Activated CD4-positive, alpha-beta T cell treated with anti-CD3 and anti-CD28 coated beads for 1 hour (primary cell): ENCODE results near the gene PRR30.

Experiments used
- DNase-seq: peaks from one replicate; pipeline ENCODE4 v3.0.0-alpha.2; 2020

PRR30 gene

DNA sequence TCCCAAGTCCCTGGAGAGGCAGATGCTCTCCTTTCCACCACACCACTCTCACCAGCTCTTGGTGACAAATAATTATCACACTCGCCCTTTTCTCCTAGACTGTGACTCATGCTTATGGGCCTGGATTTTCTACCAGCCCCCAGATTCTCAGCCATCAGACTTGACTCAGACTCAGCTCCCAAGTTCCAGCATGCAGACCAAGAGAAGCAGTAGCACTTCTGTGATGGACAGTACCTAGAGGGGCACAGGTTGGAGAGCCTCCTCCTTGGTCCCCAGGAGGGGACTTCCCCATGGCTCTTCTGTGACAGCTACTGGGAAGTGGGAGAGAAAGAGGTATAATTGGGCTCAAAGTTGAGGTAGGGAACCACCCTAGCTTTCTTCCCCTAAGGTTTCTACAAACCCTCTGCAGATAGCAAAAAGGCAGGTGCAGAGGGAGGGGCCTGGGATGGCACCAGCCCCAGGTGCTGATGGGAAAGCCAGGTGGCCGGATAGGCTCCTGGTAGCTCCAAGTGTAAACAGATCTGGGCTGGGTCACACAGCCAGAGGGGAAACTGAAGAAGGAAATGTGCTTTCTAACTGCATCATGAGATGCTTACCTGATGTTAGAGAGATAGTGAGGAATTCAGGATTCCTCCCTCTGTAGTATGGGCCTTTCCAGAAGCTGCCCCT, 13.7 kb upstream of the PRR30 start:
- DNase-seq: no peak

GRCh38 chr2:27152102-27152795, 13.0 kb upstream of the PRR30 start:
- DNase-seq: no peak

GRCh38 chr2:27150639-27151230, 11.5 kb upstream of the PRR30 start:
- no peak for DNase-seq

DNA sequence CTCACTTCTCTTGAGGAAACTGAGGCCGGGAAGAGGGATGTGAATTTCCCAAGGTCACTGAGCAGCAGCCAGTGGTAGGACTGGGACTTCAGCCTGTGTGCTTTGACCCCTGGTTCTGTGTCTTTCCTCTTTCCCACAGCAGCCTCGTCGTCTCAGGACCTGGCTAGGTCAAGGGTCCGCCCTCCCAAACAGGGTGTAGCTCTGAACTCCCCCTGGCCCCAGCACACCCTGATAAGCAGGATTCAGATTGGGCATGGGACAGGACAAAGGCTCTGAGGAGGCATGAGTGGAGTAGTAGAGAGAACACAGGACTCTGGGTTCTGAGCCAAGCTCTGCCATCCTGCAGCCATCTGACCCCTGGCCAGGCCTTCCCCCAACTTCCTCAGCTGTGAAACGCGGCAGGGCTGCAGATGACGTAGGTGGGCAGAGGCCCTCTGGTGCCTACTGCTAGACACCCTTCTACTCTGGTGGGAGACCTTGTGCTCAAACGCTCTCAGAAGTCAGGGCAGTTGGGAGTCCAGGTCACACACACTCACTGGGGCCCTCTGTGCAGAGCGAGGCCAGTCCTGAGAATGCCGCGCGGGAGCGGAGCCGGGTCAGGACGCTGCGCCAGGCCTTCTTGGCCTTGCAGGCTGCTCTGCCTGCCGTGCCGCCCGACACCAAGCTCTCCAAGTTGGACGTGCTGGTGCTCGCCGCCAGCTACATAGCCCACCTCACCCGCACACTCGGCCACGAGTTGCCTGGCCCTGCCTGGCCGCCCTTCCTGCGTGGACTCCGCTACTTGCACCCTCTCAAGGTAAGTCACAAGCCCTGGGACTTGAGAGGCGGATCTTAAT, 10.6 kb upstream of the PRR30 start:
- no peak for DNase-seq

DNA sequence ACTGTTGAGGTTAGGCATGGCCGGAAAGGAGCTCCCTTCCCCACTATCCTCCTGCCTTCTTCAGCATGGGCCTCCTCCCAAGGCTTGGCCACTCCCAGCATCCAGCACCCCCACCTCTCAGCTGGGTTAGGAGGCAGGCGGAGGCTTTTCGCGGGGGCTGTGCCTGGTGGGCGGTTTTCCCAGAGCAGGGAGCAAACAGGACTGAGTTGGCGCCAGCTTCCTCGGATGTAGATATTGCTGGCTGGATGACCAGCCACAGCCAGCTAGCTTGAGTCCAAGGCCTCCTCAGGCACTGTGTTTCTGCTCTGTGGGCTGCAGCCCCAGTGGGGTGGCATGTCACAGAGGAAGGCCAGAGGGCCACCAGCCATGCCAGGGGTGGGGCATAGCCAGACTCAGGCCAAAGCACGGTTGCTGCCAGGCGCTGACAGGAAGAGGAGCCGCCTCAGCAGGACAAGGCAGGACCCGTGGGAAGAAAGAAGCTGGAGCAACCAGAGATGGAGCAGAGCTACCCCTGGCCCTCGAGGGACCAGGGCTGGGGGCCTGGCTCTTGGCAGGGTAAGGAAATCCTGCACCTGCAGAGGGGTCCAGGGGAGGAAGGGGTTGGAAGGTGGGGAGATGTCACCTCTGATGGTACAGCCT, 9.7 kb upstream of the PRR30 start, which contains the start of gene TCF23:
TCF23 (plus strand) TSS at position 204 of the 639 bp plus-strand sequence; CDS start at position 334, 130 bp downstream.
- no peak for DNase-seq

DNA sequence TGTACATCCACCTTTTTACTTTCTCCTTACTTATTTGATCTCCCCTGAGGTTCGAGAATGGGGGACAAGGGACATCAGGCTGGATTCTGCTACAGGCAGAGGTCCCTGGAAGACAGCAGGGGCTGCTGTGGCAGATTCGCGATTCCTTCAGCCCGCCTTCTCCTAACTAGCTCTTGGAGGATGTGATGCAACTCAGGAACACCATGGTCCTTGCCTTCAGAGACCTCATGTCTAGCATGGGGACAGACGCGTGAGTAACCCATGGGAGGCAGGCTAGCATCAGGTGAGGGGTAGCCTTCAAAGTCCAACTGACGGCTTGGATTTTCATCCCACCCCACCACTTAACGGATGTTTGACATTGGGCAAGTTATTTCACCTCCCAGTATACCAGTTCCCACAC, 8.7 kb upstream of the PRR30 start:
- no peak for DNase-seq

DNA sequence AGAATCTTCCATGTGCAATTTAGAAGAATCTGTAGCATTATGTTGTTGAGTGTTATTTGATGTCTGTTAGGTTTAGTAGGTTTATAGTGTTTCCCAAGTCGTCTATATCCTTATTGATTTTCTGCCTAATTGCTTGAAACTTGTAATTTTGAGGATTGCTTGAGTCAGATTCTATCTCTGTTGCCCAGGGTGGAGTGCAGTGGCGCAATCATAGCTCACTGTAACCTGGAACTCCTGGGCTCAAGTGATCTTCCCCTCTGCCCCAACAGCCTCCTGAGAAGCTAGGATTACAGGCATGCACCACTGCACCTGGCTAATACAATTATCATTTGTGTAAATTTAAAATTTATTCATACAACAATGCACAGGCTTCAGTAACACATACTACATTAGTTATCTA, 6.5 kb upstream of the PRR30 start:
- DNase-seq: no peak

GRCh38 chr2:27143285-27143684, 4.1 kb upstream of the PRR30 start:
- DNase-seq: no peak

DNA sequence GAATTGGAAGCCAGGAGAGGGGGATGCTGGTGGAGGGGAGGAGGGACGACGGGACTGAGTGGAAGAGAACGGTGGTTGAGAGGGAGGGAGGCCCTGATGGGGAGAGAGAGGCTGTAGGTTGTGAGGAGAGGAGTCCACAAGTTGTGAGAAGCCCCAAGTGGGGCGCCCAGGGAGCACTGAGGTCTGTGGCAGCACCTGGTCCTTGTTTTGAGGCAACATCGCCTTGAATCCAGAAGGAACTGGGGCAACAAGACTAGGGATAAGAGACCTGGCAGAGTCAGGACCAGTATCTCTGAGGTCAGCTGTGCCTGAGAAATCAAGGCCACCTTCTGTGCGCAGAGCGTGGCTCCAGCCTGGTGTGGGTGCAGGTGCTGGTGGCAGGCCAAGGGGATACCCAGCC, 1.1 kb downstream of the PRR30 start:
- DNase-seq: no peak

GRCh38 chr2:27137322-27137935, 1.8 kb downstream of the PRR30 start:
- DNase-seq: no peak

DNA sequence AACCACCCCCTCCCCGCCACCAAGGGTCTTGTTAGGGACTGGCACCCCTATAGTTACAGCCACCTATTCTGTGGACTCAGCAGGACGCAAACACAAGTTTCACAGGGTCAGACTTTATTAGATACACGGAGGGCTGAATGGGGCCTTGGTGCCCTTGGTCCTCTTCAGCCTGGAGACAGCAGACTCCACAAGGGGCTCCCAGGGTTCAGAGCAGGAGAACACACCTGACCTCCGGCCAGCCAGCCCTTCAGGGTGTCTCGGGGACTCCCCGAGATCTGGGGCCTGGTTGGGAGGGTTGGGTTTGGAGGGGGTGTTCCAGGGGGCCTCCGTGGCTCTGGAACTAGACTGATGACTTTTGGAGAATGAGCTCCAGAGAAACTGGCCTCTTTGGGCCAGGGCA, 2.5 kb downstream of the PRR30 start:
- no peak for DNase-seq

GRCh38 chr2:27135478-27135955, 3.7 kb downstream of the PRR30 start:
- no peak for DNase-seq

DNA sequence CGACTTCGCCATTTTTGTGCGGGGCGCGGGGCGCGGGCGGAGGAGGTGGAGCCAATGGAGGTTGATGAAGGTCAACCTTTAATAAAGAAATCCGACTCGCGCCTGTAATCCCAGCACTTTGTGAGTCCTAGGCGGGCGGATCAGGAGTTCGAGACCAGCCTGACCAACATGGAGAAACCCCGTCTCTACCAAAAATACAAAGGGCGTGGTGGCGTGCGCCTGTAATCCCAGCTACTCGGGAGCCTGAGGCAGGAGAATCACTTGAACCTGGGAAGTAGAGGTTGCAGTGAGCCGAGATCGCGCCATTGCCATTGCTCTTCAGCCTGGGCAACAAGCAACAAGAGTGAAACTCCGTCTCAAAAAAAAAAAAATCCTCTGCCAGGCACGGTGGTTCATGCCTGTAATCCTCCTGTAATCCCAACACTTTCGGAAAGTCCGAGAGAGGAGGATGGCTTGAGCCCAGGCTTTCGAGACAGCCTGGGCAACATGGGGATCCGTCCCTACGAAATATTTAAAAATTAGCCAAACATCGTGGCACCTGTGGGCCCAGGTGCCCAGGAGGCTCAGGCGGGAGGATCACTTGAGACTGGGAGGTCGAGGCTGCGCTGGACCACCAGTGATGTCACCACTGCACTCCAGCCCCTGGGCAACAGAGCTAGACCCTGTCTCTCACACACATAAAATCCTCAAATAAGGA, 4.3 kb downstream of the PRR30 start:
- no peak for DNase-seq

DNA sequence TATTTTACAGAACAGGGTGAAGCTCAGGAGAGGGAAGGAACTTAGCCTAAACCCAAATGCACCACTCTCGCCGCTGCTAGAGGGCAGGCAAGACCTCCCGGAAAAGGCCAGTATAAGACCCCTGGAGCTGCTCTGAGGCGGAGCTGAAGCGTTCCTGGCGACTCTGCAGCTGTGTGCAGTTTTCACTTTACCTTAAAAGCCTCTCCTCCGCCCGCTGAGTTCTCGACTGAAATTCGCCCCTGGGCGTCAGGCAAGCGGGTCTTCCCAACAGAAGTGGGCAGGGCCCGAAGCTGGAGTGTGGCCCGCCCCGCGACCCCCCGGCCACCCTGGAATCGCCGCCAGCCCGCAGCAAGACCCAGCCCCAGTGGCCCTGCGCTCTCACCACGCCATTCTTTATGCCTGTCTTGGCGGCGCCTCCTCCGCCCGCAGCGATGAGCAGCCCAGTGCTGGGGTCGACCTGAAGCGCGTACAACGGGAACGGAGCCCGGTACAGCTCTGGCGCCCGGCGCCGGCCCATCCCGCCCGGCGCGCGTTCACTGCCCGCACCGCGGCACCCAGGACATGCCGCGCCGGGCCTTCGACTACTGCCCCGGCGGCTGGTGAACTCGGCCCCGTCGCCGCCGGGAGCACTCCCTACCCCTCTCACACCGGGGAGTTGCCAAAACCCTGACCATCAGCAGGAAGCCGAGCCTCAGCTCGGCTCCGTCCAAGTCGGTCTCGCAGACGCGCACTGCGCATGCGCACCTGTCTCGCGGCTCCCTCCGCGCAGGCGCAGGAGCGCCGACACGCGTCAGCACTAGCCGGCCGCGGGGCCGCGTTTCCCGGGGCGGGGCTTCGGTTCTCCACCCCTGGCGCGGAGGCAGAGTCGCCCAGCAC, 5.1 kb downstream of the PRR30 start, which contains the start of gene PREB:
PREB (minus strand) TSS at position 732 of the 876 bp plus-strand sequence; CDS start at position 517, 215 bp downstream.
- peak; percentile 98 for DNase-seq

DNA sequence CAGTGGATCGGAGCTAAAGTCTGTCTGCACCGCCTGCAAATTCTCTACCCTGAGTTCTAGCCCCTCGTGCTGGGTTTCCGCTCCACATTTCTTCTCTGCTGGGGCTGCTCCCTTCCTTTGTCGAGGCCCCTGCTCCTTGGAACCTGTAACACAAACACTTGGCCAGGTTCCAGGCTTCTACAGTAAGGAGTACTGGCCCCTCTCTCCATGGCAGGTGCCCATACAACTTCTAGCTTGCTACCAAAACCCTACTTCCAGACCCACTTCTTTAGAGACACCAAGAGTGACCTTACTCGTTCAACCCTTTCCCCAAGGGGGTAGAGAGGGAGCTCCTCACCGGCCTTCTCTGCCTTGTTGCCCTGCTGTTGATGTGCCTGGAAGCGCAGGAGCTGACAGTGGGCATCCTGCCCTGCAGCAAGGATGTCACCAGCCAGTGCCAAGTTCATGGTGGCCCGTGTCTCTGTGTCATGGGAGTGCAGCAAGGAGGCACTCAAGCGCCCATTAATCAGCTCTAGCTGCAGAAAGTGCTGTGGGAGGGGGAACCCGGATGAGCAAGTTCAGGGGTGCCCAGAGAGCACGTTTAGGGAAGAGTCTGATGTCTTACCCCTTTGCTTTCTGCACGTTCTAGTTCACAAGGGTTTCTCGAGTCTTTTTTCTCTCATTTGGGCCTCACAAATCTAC, 5.9 kb downstream of the PRR30 start:
- no peak for DNase-seq

DNA sequence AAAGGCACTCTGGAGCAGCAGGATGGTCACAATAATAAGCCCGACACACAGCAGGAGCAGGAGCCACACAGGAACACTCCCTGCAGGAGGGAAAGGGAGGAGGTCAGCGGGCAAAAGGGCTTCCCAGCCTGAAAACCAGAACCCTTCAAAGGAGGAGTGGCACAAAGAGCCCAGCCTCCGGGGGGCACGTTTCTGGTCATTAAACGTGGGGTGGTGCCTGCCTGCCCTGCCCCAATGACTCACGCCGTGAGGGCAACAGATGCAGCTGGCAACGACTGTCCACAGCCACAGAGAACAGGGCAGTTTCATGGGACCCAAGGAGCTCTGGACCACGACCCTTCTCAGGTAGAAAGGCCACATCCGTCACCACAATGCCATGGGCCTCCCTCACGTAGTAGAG, 7.8 kb downstream of the PRR30 start:
- no peak for DNase-seq

GRCh38 chr2:27130396-27130795, 8.8 kb downstream of the PRR30 start:
- no peak for DNase-seq

DNA sequence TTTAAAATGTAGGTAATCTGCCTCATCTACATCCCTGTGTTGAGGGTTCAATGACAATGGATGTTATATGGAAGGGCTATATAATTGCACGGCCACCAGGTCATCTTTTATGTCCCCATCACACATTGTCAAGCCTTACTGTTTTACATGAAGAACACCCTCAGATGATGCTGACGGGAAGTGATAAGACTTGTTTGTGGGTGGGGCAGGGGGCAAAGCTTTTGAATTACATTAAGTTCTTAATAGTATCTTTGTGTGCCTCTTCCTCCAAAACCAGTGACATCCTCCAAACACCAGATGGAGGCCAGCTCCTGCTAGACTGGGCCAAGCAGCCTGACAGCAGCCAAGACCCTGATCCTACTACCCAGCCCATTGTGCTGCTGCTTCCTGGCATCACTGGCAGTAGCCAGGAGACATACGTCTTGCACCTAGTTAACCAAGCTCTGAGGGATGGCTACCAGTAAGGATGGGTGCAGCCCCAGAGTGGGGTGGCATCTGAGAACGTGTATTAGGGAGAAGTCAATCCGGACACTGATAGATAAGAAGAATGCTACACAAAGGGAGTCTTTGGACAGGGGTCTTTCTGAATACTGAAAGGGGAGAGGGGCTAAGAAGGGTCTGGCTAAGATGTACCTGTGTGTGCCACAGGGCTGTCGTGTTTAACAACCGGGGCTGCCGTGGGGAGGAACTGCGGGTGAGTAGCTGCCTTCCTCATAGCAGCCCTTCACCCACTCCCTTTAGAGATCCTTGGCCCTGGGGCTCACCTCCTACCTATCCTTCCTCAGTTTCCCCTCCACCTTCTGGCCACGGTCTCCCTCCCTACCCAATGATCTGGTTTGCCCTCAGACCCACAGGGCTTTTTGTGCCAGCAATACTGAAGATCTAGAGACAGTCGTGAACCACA, 10.3 kb downstream of the PRR30 start:
- no peak for DNase-seq
